Stimulated activated naive CD8-positive, alpha-beta T cell treated with anti-CD3 and anti-CD28 coated beads, Interleukin-15, amount 100 ng/mL, for 72 hours (primary cell): Measurements from ENCODE around the gene RDM1.

ENCODE experiments used
- ATAC-seq: fragments of 150-1000 bp; cut with Tn5 transposase; 2 replicates; pipeline ENCODE4 v1.10.0; 2021; ENCODE audit warnings: mild to moderate bottlenecking, moderate library complexity
- DNase-seq, 2 donors: peaks; one replicate each; pipeline ENCODE4 v3.0.0; 2021 to 2022
- H3K27ac Mint-ChIP-seq, 2 donors: one replicate each; pipeline ENCODE4 v1.8.0; 2022; ENCODE audit warnings: mild to moderate bottlenecking in 2 of 2, mixed read lengths in 2 of 2, moderate library complexity in 2 of 2
- H3K27me3 Mint-ChIP-seq: one replicate; pipeline ENCODE4 v1.8.0; 2022; ENCODE audit warnings: mixed read lengths
- H3K4me1 Mint-ChIP-seq: one replicate; pipeline ENCODE4 v1.8.0; 2022; ENCODE audit warnings: mild to moderate bottlenecking, mixed read lengths
- H3K4me3 Mint-ChIP-seq, 2 donors: one replicate each; pipeline ENCODE4 v1.8.0; 2022; ENCODE audit warnings: mild to moderate bottlenecking in 2 of 2, mixed read lengths in 2 of 2, moderate library complexity in 1 of 2
- H3K9me3 Mint-ChIP-seq, 2 donors: one replicate each; pipeline ENCODE4 v1.8.0; 2022; ENCODE audit warnings: mixed read lengths in 2 of 2

The RDM1 gene, protein sequence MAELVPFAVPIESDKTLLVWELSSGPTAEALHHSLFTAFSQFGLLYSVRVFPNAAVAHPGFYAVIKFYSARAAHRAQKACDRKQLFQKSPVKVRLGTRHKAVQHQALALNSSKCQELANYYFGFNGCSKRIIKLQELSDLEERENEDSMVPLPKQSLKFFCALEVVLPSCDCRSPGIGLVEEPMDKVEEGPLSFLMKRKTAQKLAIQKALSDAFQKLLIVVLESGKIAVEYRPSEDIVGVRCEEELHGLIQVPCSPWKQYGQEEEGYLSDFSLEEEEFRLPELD

DNA sequence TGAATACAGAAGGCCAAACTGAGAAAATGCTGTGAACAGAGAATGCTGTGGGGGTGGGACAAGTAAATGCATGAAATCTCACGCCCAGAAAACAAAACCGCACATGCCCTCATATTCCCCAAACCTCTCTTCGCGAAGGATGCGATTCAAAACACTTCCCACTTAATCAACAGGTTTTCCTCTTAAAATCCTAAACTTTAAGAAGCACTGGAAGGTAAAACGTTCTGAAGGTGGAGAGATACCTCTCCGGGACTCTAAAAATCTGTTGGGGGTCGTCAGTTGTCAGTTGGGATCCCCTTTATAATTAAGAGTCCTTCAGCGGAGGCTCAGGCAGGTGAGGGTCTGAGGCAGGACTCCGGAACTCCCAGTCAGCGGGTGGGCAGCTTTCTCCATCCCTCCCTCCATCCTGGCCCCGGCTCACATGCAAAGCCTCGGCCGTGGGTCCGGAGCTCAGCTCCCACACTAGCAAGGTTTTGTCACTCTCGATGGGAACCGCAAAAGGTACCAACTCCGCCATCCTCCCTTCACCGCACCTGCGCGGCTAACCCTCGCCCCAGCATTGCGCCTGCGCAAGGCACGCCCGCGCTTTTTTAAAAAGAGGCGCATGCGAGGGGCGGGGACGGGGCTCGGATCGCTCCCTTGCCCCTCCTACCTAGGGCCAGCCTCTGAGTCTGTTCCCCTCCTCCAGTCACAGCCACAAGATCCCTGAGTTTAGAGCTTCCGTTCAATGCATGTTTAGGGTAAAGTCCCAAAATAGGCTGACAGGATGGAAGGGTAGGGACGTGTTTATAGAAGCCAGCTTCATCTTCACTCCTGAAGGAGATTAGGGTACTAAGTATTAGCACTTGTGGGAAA lies at the start of gene RDM1:
Gene RDM1 (minus strand): TSS at position 563 of the 855 bp plus-strand sequence. CDS start 46 bp downstream, at position 517.
- DNase-seq (peak; percentile 89 to 92), ATAC-seq (peak; percentile 98)
- H3K27me3 Mint-ChIP-seq = no peaks in the 10 kb centered on the region
- H3K4me3 Mint-ChIP-seq = peak within 1 kb of the TSS; percentile 88 to 91
- peaks cover 30% of the 10 kb centered on the region for H3K4me1 Mint-ChIP-seq
- peak within 1 kb of the TSS; percentile 80 to 96 for H3K27ac Mint-ChIP-seq
- no peaks in the 10 kb centered on the region for H3K9me3 Mint-ChIP-seq

DNA sequence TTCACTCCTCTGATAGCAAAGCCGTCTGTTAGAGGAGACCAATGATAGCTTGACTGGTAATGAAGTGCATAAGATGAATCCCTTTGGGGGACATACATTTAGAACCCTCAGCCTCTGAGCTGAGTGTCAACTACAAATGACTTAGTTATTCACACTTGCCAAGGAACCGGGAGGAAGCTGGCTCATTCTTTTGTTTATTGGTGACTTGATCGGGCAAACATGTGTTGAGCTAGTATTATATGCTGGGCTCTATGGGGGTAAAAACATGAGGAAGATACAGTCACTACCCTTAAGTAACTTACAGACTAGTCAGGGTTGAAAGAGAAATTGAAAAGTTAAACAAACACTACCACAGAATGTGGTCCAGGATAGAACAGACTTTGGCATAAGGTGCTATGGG lies 47.8 kb upstream of the RDM1 start:
- Mint-ChIP-seq H3K27me3 (peaks cover 8% of the 10 kb centered on the region), H3K4me1 (no peaks in the 10 kb centered on the region), H3K9me3 (no peaks in the 10 kb centered on the region), H3K27ac (no peak overlapping the region), H3K4me3 (no peak overlapping the region)
- ATAC-seq (no peak), DNase-seq (no peak)

DNA sequence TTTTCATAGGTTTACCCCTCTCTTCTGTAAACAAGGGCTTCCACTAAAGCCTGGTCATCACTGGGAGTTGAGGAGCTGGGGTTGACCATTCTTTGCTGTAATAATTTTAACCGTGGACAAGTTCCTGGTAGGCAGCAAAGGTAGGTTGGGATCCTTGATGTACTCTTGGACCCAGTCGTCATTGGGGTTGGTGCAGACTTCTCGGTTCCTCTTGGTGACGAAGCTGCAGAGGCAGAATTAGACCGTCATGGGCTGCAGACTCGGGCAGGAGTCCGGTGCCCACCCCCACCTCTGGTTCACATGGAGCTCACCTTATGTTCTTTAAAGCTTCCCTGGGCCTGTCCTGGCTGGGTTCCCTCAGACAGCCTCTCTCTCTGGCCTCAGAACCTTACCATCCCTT lies 46.9 kb upstream of the RDM1 start:
- H3K4me1 Mint-ChIP-seq = no peaks in the 10 kb centered on the region
- no peak overlapping the region for H3K27ac Mint-ChIP-seq
- DNase-seq (no peak), ATAC-seq (no peak)
- H3K4me3 Mint-ChIP-seq = no peak overlapping the region
- H3K9me3 Mint-ChIP-seq = no peaks in the 10 kb centered on the region
- H3K27me3 Mint-ChIP-seq = peaks cover 8% of the 10 kb centered on the region

DNA sequence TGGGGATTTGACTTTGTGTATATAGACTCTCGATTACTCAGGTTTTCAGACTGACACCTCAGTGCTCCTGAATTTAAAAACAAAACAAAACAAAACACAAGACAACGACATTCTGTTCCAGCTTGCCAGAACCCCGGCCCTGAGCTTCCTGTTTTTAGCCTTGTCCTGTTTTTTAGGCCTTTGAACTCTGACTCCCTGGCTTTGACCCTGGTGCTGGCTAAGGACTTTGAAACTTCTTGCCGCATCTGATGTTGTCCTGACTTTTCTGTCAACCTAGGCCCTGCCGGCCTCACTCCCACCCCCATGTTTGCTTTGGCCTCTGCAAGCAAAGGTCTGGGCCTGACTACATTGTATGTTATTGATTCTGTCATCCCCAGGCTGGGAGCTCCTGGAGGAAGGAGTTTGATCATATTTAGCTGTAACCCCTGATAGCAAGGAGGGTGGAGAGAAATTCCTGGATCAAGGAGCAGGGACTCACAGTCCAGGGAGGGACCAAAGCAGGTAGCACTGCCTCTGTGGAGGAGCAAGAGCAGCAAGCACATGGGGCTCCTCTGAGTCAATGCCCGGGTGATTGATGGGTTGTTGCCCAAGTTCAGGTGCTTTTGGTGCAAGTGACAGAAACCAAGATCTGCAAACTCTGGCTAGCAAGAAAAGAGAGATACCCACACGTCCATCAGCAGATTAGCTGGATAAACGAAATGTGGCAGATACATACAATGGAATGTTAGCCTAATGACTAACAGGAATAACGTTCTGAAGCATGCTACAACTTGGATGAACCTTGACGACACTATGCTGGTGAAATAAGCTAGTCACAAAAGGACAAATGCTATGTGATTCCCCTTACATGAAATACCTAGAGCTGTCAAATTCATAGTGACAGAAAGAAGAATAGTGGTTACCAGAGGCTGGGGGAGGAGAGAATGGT lies 43.0 kb upstream of the RDM1 start:
- H3K27ac Mint-ChIP-seq = no peak overlapping the region
- peaks cover 8% of the 10 kb centered on the region for H3K27me3 Mint-ChIP-seq
- ATAC-seq (no peak), DNase-seq (no peak)
- peaks cover 10% of the 10 kb centered on the region for H3K4me1 Mint-ChIP-seq
- H3K4me3 Mint-ChIP-seq = no peak overlapping the region
- H3K9me3 Mint-ChIP-seq = no peaks in the 10 kb centered on the region

DNA sequence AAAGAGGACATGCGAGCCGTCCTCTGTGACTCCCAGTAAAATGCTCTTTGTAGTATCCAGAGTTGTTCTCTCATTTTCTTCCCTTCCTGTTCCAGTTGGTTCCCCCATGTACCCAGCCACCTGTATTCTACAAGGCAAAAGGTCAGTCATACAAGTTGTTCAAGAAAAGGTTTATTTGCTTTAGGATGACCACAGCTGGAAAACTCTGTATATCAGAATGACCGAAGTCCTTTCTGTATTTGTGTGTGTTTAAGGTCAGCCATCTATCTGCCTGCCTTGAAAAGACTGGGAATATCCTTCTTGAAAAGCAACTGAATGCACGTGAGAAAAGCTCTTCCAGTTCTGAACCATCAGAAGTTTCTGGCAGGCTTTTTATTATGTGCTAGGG lies 42.4 kb upstream of the RDM1 start:
- H3K27me3 Mint-ChIP-seq = peaks cover 4% of the 10 kb centered on the region

DNA sequence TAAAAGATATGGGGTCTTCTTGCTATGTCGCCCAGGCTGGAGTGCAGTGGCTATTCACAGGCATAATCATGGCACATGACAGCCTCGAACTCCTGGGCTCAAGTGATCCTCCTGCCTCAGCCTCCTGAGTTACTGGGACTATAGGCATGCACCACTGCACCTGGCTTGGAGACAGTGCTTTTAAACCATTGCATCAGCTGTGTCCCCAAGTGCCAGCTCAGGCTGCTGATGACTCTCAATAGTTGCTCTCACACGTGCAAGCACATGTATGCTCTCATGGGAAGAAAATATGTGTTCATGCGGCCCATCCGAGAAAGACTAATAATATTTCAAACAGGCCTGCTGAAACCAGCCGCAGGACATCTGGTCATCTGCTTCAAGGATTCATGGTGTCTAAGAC lies 42.0 kb upstream of the RDM1 start:
- DNase-seq = no peak
- H3K9me3 Mint-ChIP-seq = no peaks in the 10 kb centered on the region
- no peak overlapping the region for H3K27ac Mint-ChIP-seq
- ATAC-seq = no peak
- peaks cover under 1% of the 10 kb centered on the region for H3K27me3 Mint-ChIP-seq
- peaks cover 10% of the 10 kb centered on the region for H3K4me1 Mint-ChIP-seq
- H3K4me3 Mint-ChIP-seq = no peak overlapping the region

More for the DNA sequence above, 42.4 kb upstream of the RDM1 start:
- Mint-ChIP-seq H3K9me3 (no peaks in the 10 kb centered on the region), H3K4me3 (no peak overlapping the region), H3K4me1 (peaks cover 10% of the 10 kb centered on the region), H3K27ac (peak overlapping the region in 1 of 2 donors; percentile 38)
- DNase-seq (no peak), ATAC-seq (no peak)

DNA sequence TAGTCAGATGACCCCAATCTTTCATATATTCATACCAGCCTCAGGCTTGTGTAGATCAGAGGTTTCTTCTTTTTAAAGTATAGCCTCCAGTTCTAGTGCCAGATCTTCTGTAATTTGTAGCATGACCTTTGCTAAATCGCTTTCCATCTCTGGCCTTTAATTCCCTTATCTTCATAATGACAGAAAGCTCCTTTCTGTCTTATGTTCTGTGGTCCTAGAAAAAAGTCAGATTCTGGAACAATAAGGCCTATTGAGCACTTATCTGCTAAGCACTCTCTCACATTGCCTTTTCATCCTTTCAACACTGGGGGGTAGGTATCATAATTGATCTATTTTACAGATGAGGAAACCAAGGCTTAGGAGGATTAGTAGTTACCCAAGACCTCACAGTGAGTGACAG lies 41.5 kb upstream of the RDM1 start:
- ATAC-seq (no peak), DNase-seq (no peak)
- H3K4me3 Mint-ChIP-seq = no peak overlapping the region
- peaks cover 10% of the 10 kb centered on the region for H3K4me1 Mint-ChIP-seq
- no peaks in the 10 kb centered on the region for H3K9me3 Mint-ChIP-seq
- no peak overlapping the region for H3K27ac Mint-ChIP-seq
- no peaks in the 10 kb centered on the region for H3K27me3 Mint-ChIP-seq

DNA sequence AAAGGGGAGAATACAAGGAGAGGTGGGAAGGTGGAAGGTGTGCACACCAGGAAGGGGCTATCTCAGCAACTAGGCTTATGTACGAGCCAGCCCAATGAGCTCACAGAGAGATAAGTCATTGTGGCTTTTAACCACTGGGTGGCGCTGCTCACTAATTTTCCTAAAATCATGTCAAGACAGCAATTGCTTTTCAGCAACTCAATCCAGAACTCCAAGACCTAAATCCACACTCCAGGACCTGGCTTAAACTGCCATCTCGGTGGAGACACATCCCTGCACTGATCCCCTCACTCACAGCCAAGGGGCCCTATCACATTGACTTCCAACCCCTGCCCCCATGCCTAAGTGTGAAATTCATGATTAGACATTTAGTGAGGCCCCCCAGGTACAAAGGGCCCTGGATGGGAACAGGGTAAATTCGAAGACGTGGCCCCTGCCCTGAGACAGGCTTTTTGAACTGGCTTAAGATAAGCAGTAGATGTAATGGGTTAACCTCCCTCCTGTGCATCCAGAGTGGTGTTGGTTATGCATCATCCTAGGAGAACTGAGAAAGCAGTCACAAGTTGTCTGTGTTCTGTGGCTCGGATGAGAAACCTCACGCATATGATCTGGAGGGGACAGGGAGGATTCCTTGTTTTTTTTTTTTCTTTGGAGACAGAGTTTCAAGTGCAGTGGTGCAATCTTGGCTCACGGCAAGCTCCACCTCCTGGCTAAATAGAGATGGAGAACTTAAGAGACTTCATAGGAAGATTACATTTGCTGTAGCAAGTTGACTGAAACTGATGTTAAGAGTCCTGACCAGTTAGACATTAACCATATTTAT lies 39.2 kb upstream of the RDM1 start:
- DNase-seq = peak; percentile 62 to 63
- no peak overlapping the region for H3K27ac Mint-ChIP-seq
- no peak overlapping the region for H3K4me3 Mint-ChIP-seq
- peaks cover 10% of the 10 kb centered on the region for H3K4me1 Mint-ChIP-seq
- peak; percentile 56 for ATAC-seq
- no peaks in the 10 kb centered on the region for H3K27me3 Mint-ChIP-seq
- H3K9me3 Mint-ChIP-seq = no peaks in the 10 kb centered on the region

DNA sequence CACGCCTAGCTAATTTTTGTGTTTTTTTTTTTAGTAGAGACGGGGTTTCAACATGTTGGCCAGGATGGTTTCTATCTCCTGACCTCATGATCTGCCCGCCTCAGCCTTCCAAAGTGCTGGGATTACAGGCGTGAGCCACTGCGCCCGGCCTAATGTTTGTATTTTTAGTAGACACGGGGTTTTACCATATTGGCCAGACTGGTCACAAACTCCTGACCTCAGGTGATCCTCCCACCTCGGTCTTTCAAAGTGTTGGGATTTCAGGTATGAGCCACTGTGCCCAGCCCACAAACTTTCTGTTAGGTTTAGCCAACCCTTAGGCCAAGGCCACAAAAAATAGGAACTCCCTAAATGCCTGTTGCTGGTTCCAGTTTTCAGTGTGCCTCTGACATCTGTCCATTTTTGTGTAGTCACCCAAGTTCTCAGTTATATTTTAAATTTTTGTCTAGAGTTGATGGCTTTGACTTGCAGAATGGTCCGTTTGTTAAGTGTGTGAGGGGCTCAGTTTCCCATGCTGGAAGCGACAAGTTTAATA lies 38.0 kb upstream of the RDM1 start:
- Mint-ChIP-seq H3K4me3 (no peak overlapping the region), H3K27me3 (no peaks in the 10 kb centered on the region), H3K9me3 (no peaks in the 10 kb centered on the region), H3K4me1 (peaks cover 10% of the 10 kb centered on the region), H3K27ac (no peak overlapping the region)
- ATAC-seq (no peak), DNase-seq (no peak)

DNA sequence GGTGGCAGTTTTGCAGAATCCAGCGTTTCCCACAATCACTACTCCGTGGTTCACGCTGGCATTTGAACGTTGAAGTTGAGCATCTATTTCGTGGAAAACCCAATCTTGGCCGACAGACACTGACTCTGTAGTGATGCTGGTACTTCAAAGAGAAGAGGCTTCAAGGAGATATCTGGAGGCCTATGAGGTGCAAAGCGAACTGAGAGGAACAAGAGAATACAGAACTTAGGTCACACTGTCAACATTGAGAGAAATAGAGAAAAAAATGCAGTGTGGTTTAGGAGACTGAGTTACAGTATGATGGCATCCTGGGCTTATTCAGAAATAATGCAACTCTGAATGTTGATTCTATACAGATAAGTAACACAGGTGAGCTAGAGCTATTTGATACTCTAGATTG lies 34.7 kb upstream of the RDM1 start:
- no peak overlapping the region for H3K27ac Mint-ChIP-seq
- H3K9me3 Mint-ChIP-seq = no peaks in the 10 kb centered on the region
- H3K4me3 Mint-ChIP-seq = no peak overlapping the region
- ATAC-seq (no peak), DNase-seq (no peak)
- H3K4me1 Mint-ChIP-seq = peaks cover 10% of the 10 kb centered on the region
- H3K27me3 Mint-ChIP-seq = no peaks in the 10 kb centered on the region

DNA sequence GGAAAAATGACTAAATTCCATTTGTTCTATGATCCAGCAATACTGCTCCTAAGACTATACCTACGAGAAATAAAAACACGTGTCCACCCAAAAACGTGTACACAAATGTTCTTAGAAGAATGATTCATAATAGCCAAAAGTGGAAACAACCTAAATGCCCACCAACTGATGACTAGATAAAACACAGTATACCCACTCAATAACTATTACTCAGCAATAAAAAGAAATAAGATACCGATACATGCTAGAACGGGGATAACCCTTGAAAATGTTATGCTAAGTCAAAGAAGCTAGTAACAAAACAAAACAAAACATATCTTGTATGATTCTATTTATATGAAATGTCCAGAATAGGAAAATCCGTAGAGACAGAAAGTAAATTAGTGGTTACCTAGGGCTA lies 33.1 kb upstream of the RDM1 start:
- H3K4me1 Mint-ChIP-seq = no peaks in the 10 kb centered on the region
- no peak overlapping the region for H3K4me3 Mint-ChIP-seq
- ATAC-seq = no peak
- no peaks in the 10 kb centered on the region for H3K9me3 Mint-ChIP-seq
- H3K27ac Mint-ChIP-seq = no peak overlapping the region
- no peak for DNase-seq
- no peaks in the 10 kb centered on the region for H3K27me3 Mint-ChIP-seq

DNA sequence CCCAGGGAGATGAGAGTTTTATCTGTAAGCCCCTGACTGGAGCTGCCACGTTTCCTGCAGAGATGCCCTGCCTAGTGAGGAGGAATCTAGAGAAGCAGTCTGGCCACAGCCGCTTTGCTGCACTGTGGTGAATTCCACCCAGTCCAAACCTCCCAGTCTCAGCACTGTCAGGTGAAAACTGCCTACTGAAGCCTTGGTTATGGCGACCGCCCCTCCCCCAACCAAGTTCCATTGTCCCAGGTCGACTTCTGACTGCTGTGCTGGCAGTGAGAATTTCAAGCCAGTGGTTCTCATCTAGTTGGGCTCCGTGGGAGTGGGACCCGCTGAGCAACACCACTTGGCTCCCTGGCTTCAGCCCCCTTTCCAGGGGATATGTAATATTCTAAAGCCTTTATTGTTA lies 23.1 kb upstream of the RDM1 start:
- H3K27me3 Mint-ChIP-seq = peaks cover 11% of the 10 kb centered on the region
- H3K4me1 Mint-ChIP-seq = no peaks in the 10 kb centered on the region
- DNase-seq = no peak
- no peak overlapping the region for H3K4me3 Mint-ChIP-seq
- no peak overlapping the region for H3K27ac Mint-ChIP-seq
- ATAC-seq = no peak
- H3K9me3 Mint-ChIP-seq = no peaks in the 10 kb centered on the region

DNA sequence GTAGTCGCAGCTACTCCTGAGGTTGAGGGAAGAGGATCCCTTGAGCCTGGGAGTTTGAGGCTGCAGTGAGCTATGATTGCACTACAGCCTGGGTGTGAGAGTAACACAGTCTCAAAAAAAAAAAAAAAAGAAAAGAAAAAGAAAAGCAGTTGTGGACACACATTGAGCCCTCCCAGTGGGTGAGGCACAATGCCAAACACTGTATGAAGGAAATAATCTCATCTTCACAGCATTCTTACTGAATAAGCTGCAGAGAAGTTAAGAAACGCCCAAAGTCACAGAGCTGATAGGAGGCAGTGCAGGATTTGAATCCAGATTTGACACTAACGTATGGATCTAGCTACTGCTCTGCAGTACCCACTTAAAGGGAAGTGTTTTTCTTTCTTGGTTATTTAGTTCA lies 18.8 kb upstream of the RDM1 start:
- DNase-seq (no peak), ATAC-seq (no peak)
- Mint-ChIP-seq H3K27ac (no peak overlapping the region), H3K27me3 (no peaks in the 10 kb centered on the region), H3K9me3 (no peaks in the 10 kb centered on the region), H3K4me1 (no peaks in the 10 kb centered on the region), H3K4me3 (no peak overlapping the region)

DNA sequence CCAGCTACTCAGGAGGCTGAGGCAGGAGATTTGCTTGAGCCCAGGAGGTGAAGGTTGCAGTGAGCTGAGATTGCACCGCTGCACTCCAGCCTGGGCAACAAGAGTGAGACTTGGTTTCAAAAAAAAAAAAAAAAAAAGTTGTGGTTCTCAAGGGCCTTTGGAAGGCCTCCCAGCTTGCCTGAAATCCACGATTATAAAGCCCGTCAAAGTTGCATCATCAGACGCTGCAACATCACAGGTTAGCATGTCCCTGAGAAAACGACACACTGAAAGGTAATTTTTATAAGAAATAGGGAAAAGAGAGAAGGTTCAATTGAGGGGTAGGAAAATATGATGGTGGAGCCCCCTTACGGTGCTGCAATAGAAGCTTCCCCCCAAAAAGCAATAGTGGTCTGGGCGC lies 17.5 kb upstream of the RDM1 start:
- DNase-seq = no peak
- no peak overlapping the region for H3K4me3 Mint-ChIP-seq
- H3K9me3 Mint-ChIP-seq = no peaks in the 10 kb centered on the region
- no peak for ATAC-seq
- no peaks in the 10 kb centered on the region for H3K4me1 Mint-ChIP-seq
- peak overlapping the region in 1 of 2 donors; percentile 27 for H3K27ac Mint-ChIP-seq
- no peaks in the 10 kb centered on the region for H3K27me3 Mint-ChIP-seq

DNA sequence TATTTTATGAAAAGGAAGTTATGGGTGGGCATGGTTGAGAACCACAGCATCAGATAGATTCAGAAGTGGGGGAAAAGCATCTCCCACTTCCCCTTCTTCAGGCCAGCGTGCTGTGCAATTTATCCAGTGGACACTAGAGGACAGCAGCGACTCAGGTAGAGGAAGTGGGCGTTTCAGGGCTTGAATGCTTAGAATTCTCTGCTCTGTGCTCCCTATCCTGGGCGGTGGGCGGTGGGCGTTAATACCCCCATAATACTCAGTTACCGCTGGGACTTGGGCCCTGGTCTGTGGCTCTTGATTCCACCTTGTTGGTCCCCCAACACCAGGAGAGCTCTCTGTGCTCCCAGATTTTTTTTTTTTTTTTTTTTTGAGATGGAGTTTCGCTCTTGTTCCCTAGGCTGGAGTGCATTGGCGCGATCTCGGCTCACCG lies 16.6 kb upstream of the RDM1 start:
- Mint-ChIP-seq H3K27ac (no peak overlapping the region), H3K4me1 (no peaks in the 10 kb centered on the region), H3K4me3 (peak overlapping the region in 1 of 2 donors; percentile 26), H3K9me3 (no peaks in the 10 kb centered on the region), H3K27me3 (no peaks in the 10 kb centered on the region)
- DNase-seq (peak; percentile 36 to 49), ATAC-seq (peak; percentile 77)
